PC-9 (cell line): ENCODE data around the gene TMEM117. TPM values are rescaled to one million over a fixed set of nuclear protein-coding genes. Genes with fewer than 3 reads are reported as not detected.
"Not testable (repeated sequence)": the region's sequence is repeated elsewhere in the genome, so short reads cannot be mapped to it uniquely, and the experiment has no call there.

Experiments used
- BruUV-seq: library from RNA; stranded (reverse); fragments of 400-500 nt; replicated peaks from 2 replicates; lab custom pipeline; 2021; lab: Mats Ljungman, UMichigan
- CTCF ChIA-PET: fragments of 300-600 bp; sonication (Branson Sonifier 250); formaldehyde crosslinking; loops from one replicate; lab custom pipeline; 2022; ENCODE audit warnings: antibody characterized with exemption; lab: Charles Lee
- POLR2A ChIA-PET: fragments of 300-600 bp; sonication (Branson Sonifier 250); formaldehyde crosslinking; loops from one replicate; lab custom pipeline; 2022; ENCODE audit warnings: antibody characterized with exemption; ENCODE audit not compliant: unreplicated experiment; lab: Charles Lee
- DNase-seq, 2 experiments: peaks; one replicate each; pipeline versions ENCODE4 v3.0.0 to v3.0.0-alpha.2; 2015 to 2022; ENCODE audit warnings: mixed read lengths in 1 of 2
- H2AFZ ChIP-seq: fragments of 200-600 bp; sonication (generic); 2 replicates; pipeline ENCODE4 v1.8.1; 2017; ENCODE audit warnings: antibody characterized with exemption
- H3F3A ChIP-seq: fragments of 200-600 bp; sonication (generic); 2 replicates; pipeline ENCODE4 v1.8.1; 2017; ENCODE audit warnings: antibody characterized with exemption, mild to moderate bottlenecking, low read depth; ENCODE audit not compliant: insufficient read depth
- H3K27ac ChIP-seq: fragments of 200-600 bp; sonication (generic); 2 replicates; pipeline ENCODE4 v1.6.1; 2016; ENCODE audit warnings: mixed run types
- H3K27me3 ChIP-seq: fragments of 200-600 bp; sonication (generic); 2 replicates; pipeline ENCODE4 v1.6.1; 2016; ENCODE audit warnings: low read depth, mixed run types; ENCODE audit not compliant: insufficient read depth
- H3K36me3 ChIP-seq: fragments of 200-600 bp; sonication (generic); 2 replicates; pipeline ENCODE4 v1.6.1; 2016; ENCODE audit warnings: low read depth, mixed run types
- H3K4me1 ChIP-seq: fragments of 200-600 bp; sonication (generic); replicated peaks from 2 replicates; pipeline ENCODE4 v1.6.1; 2016; ENCODE audit warnings: mixed run types; ENCODE audit not compliant: insufficient read depth
- H3K4me2 ChIP-seq: fragments of 200-600 bp; sonication (generic); 2 replicates; pipeline ENCODE4 v1.6.1; 2017; ENCODE audit warnings: mixed run types
- H3K4me3 ChIP-seq: fragments of 200-600 bp; sonication (generic); 2 replicates; pipeline ENCODE4 v1.6.1; 2016; ENCODE audit warnings: mixed run types
- H3K79me2 ChIP-seq: fragments of 200-600 bp; sonication (generic); 2 replicates; pipeline ENCODE4 v1.6.1; 2017; ENCODE audit warnings: low read depth, mixed run types
- H3K9me2 ChIP-seq: fragments of 200-600 bp; sonication (generic); 2 replicates; pipeline ENCODE4 v1.8.1; 2017; ENCODE audit warnings: mild to moderate bottlenecking; ENCODE audit not compliant: insufficient read depth
- H3K9me3 ChIP-seq: fragments of 200-600 bp; sonication (generic); 2 replicates; pipeline ENCODE4 v1.8.1; 2016; ENCODE audit warnings: low read depth; ENCODE audit not compliant: insufficient read depth
- H4K20me1 ChIP-seq: fragments of 200-600 bp; sonication (generic); 2 replicates; pipeline ENCODE4 v1.8.1; 2017; ENCODE audit not compliant: insufficient read depth
- CTCF ChIP-seq: fragments of 200-600 bp; sonication (generic); conservative IDR thresholded peaks from 2 replicates; pipeline ENCODE4 v1.6.1; 2017; ENCODE audit warnings: mixed run types, antibody characterized with exemption, mild to moderate bottlenecking, moderate library complexity
- EZH2 ChIP-seq: fragments of 200-600 bp; sonication (generic); IDR thresholded peaks from 2 replicates; pipeline ENCODE4 v1.8.0; 2017; ENCODE audit warnings: antibody characterized with exemption, low read depth
- intact Hi-C: fragments of 100-400 bp; cut with micrococcal nuclease; formaldehyde crosslinking; loops from one replicate; pipeline ENCODE4 v1.10.0; 2022; ENCODE audit not compliant: unreplicated experiment
- total RNA-seq: library from RNA; stranded (reverse); gene quantifications from 2 replicates; pipeline ENCODE4 v1.2.3, GENCODE V29; 2021

Gene TMEM117
- total RNA-seq, 1 experiment from 2014 or later = 2.0 TPM

GRCh38 chr12:44375694-44376093 is 539.8 kb downstream of the TMEM117 start:
- H3K4me2 ChIP-seq = no peak overlapping the region
- H3K4me3 ChIP-seq = no peak overlapping the region
- no peaks in the 10 kb centered on the region for H3K9me3 ChIP-seq
- POLR2A ChIA-PET = no interaction called here
- H3K36me3 ChIP-seq = no peaks in the 10 kb centered on the region
- no peak overlapping the region for H3K27ac ChIP-seq
- no peaks in the 10 kb centered on the region for H3K27me3 ChIP-seq
- H2AFZ ChIP-seq = no peak overlapping the region
- no TSS peak for BruUV-seq
- TF ChIP-seq EZH2 (no peak), CTCF (no peak)
- 0 out of 2 replicates have a peak, but pooled peaks cover 9% of the 10 kb centered on the region for H3F3A ChIP-seq
- peaks cover 18% of the 10 kb centered on the region for H3K4me1 ChIP-seq
- intact Hi-C loops = no loop called here
- H3K9me2 ChIP-seq = no peaks in the 10 kb centered on the region
- DNase-seq = no peak
- no peaks in the 10 kb centered on the region for H3K79me2 ChIP-seq
- CTCF ChIA-PET = no interaction called here
- H4K20me1 ChIP-seq = no peaks in the 10 kb centered on the region; the same call in 1 of the 2 replicates

DNA sequence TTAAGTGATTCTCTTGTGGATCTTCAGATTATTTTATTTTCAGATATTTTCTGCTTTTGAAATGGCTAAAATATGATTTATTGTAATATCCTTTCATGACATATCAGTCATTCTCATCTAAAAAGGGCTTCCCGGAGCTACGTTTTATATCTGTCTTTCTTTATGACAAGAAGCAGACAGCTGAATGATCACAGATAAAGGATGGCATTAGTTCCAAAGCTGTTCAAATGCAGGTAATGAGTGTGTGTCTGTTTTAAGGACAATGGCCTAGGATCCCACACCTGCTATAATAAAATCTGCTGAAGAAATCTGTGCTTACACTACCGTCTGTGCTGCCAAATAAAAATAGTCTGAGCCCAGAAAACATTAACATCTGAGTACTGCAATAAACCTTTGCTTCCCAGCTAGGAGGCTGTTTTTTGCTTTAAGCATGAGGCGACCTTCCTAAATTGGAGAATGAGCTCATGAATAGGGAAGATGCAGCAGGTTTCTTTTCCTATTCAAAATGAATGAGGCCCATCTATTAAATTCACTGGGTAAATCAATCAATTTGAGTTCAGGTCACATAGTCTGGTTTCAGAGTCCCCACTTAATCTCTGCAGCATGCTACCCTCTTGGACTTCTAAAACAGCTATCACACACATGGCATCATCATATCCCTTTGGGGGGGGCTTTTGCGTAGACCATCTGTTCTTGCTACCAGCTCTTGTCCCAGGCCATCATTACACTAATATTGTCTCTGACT is 541.7 kb downstream of the TMEM117 start:
- Histone ChIP-seq H3K36me3 (no peaks in the 10 kb centered on the region), H3F3A (0 out of 2 replicates have a peak, but pooled peaks cover 7% of the 10 kb centered on the region), H3K4me1 (peaks cover 7% of the 10 kb centered on the region), H2AFZ (no peak overlapping the region), H3K27me3 (no peaks in the 10 kb centered on the region), H3K9me2 (no peaks in the 10 kb centered on the region), H3K9me3 (no peaks in the 10 kb centered on the region), H3K4me3 (no peak overlapping the region), H3K27ac (no peak overlapping the region), H3K79me2 (no peaks in the 10 kb centered on the region), H4K20me1 (no peaks in the 10 kb centered on the region; the same call in 1 of the 2 replicates), H3K4me2 (no peak overlapping the region)
- BruUV-seq = no TSS peak
- TF ChIP-seq EZH2 (no peak), CTCF (no peak)
- intact Hi-C loops = no loop called here
- ChIA-PET POLR2A (no interaction called here), CTCF (no interaction called here)
- DNase-seq = no peak

DNA sequence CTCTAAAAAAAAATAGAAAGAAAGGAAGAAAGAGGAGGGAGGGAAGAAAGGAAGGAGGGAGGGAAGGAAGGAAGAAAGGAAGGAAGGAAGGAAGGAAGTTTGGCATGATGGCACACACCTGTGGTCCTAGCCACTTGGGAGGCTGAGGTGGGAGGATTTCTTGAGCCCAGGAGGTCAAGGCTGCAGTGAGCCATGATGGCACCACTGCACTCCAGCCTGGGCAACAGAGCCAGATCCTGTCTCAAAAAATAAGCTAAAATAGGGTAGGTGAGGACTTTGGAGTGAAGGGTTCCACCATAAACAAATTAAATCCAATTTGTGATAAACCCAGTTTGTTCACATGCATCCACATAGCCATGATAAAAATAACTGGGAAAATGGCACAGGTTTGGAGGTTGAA is 543.2 kb downstream of the TMEM117 start:
- H3K4me1 ChIP-seq, H3K79me2 ChIP-seq, intact Hi-C loops, H3K27me3 ChIP-seq, H3K9me3 ChIP-seq, H3K9me2 ChIP-seq, H3K36me3 ChIP-seq, BruUV-seq, POLR2A ChIA-PET, H3K4me3 ChIP-seq, H3K4me2 ChIP-seq, CTCF ChIA-PET, DNase-seq, H4K20me1 ChIP-seq, H2AFZ ChIP-seq, H3F3A ChIP-seq, H3K27ac ChIP-seq: not testable (repeated sequence)
